IMR-90 (cell line): ENCODE measurements around the gene ITPR2. TPM values are rescaled to one million over a fixed set of nuclear protein-coding genes. Genes with fewer than 3 reads are reported as not detected.
A peak's percentile ranks its signal among the peaks of the same experiment; 100 is the strongest.

ENCODE experiments used
- ATAC-seq: fragments of 200-7000 bp; cut with Tn5 transposase; 2 replicates; pipeline ENCODE4 v1.9.1; 2020; ENCODE audit warnings: low read depth, mild to moderate bottlenecking, moderate library complexity
- BruUV-seq: library from RNA; stranded (reverse); fragments of 400-500 nt; replicated peaks from 2 replicates; lab custom pipeline; 2021; lab: Mats Ljungman, UMichigan
- CTCF ChIA-PET: fragments of 300-600 bp; formaldehyde crosslinking; extraction: SDS; loops from one replicate; lab custom pipeline; 2021; ENCODE audit warnings: antibody characterized with exemption; lab: Yijun Ruan, JAX
- POLR2A ChIA-PET: fragments of 300-600 bp; sonication (Branson Sonifier 250); formaldehyde crosslinking; loops from one replicate; lab custom pipeline; 2022; ENCODE audit warnings: antibody characterized with exemption; ENCODE audit not compliant: unreplicated experiment; lab: Charles Lee
- DNase-seq: peaks from one replicate; pipeline ENCODE4 v3.0.0; 2013
- H2AFZ ChIP-seq: replicated peaks from 2 replicates; pipeline ENCODE3; 2013; ENCODE audit warnings: low read length, mild to moderate bottlenecking; ENCODE audit not compliant: poor library complexity
- H2AK5ac ChIP-seq: 2 replicates; pipeline ENCODE4 v1.6.1; 2013; ENCODE audit warnings: low read depth, low read length, inconsistent platforms
- H2AK9ac ChIP-seq: replicated peaks from 2 replicates; pipeline ENCODE3; 2013; ENCODE audit warnings: mild to moderate bottlenecking, low read depth, low read length, moderate library complexity; ENCODE audit not compliant: poor library complexity
- H2BK120ac ChIP-seq: 2 replicates; pipeline ENCODE4 v1.6.1; 2013; ENCODE audit warnings: low read depth, low read length, inconsistent platforms
- H2BK15ac ChIP-seq: 3 replicates; pipeline ENCODE4 v1.6.1; 2013; ENCODE audit warnings: low read depth, low read length, inconsistent platforms
- H2BK20ac ChIP-seq: 2 replicates; pipeline ENCODE4 v1.6.1; 2013; ENCODE audit warnings: low read depth, mild to moderate bottlenecking, inconsistent platforms, low read length, moderate library complexity
- H2BK5ac ChIP-seq: 2 replicates; pipeline ENCODE4 v1.6.1; 2013; ENCODE audit warnings: mild to moderate bottlenecking, low read depth, low read length, inconsistent platforms; ENCODE audit not compliant: poor library complexity, severe bottlenecking
- H3K14ac ChIP-seq: replicated peaks from 2 replicates; pipeline ENCODE4 v1.6.1; 2013; ENCODE audit warnings: low read depth, low read length, inconsistent platforms
- H3K18ac ChIP-seq: 2 replicates; pipeline ENCODE4 v1.6.1; 2013; ENCODE audit warnings: low read depth, low read length, control low read depth
- H3K23ac ChIP-seq: 2 replicates; pipeline ENCODE4 v1.6.1; 2013; ENCODE audit warnings: low read depth, low read length, inconsistent platforms
- H3K27ac ChIP-seq: 2 replicates; pipeline ENCODE4 v1.5.1; 2013; ENCODE audit warnings: mild to moderate bottlenecking, control low read depth, low read length; ENCODE audit not compliant: insufficient read depth
- H3K27me3 ChIP-seq: 2 replicates; pipeline ENCODE4 v1.6.1; 2013; ENCODE audit warnings: low read length; ENCODE audit not compliant: control insufficient read depth, insufficient read depth
- H3K36me3 ChIP-seq: 2 replicates; pipeline ENCODE4 v1.6.1; 2013; ENCODE audit warnings: low read length, mixed read lengths; ENCODE audit not compliant: control insufficient read depth, insufficient read depth
- H3K4ac ChIP-seq: 2 replicates; pipeline ENCODE4 v1.6.1; 2013; ENCODE audit warnings: low read depth, low read length, inconsistent platforms
- H3K4me1 ChIP-seq: 2 replicates; pipeline ENCODE4 v1.6.1; 2013; ENCODE audit warnings: low read length, mixed read lengths; ENCODE audit not compliant: control insufficient read depth, insufficient read depth
- H3K4me2 ChIP-seq: 2 replicates; pipeline ENCODE4 v1.6.1; 2013; ENCODE audit warnings: low read depth, mild to moderate bottlenecking, control low read depth, low read length, moderate library complexity
- H3K4me3 ChIP-seq: 2 replicates; pipeline ENCODE4 v1.5.1; 2013; ENCODE audit warnings: low read depth, mild to moderate bottlenecking, control low read depth, low read length, moderate library complexity; ENCODE audit not compliant: insufficient read depth
- H3K56ac ChIP-seq: 2 replicates; pipeline ENCODE4 v1.6.1; 2013; ENCODE audit warnings: low read length, inconsistent platforms; ENCODE audit not compliant: insufficient read depth; ENCODE audit errors: extremely low read depth
- H3K79me1 ChIP-seq, 2 experiments: 2 replicates each; pipeline ENCODE4 v1.6.1; 2013; ENCODE audit warnings: low read length in 2 of 2, inconsistent platforms in 1 of 2, low read depth in 1 of 2
- H3K9ac ChIP-seq: 2 replicates; pipeline ENCODE4 v1.6.1; 2013; ENCODE audit warnings: low read depth, low read length, control low read depth
- H3K9me1 ChIP-seq: 2 replicates; pipeline ENCODE4 v1.6.1; 2013; ENCODE audit warnings: low read length, inconsistent platforms; ENCODE audit not compliant: insufficient read depth
- H3K9me3 ChIP-seq: 2 replicates; pipeline ENCODE4 v1.6.1; 2013; ENCODE audit warnings: low read length; ENCODE audit not compliant: control insufficient read depth, insufficient read depth
- H4K20me1 ChIP-seq: 2 replicates; pipeline ENCODE4 v1.6.1; 2013; ENCODE audit warnings: low read length, inconsistent platforms; ENCODE audit not compliant: insufficient read depth
- H4K5ac ChIP-seq: 2 replicates; pipeline ENCODE4 v1.6.1; 2013; ENCODE audit warnings: mild to moderate bottlenecking, low read depth, low read length, control low read depth
- H4K8ac ChIP-seq, 2 experiments: 2 replicates each; pipeline ENCODE4 v1.6.1; 2013; ENCODE audit warnings: low read depth in 2 of 2, low read length in 2 of 2, control low read depth in 1 of 2, inconsistent platforms in 1 of 2
- H4K91ac ChIP-seq: 2 replicates; pipeline ENCODE4 v1.6.1; 2013; ENCODE audit warnings: low read depth, low read length, inconsistent platforms; ENCODE audit not compliant: insufficient read depth
- BHLHE40 ChIP-seq: fragments of 150-350 bp; IDR thresholded peaks from 2 replicates; pipeline ENCODE4 v1.6.1; 2016; ENCODE audit warnings: mild to moderate bottlenecking, low read depth, low read length
- CEBPB ChIP-seq: IDR thresholded peaks from 2 replicates; pipeline ENCODE4 v1.6.1; 2012; ENCODE audit warnings: low read depth, low read length, improper control_type of control experiment
- CHD1 ChIP-seq: IDR thresholded peaks from 2 replicates; pipeline ENCODE4 v1.6.1; 2012; ENCODE audit warnings: low read depth, low read length, improper control_type of control experiment
- CTCF ChIP-seq: conservative IDR thresholded peaks from 2 replicates; pipeline ENCODE4 v1.5.1; 2012; ENCODE audit warnings: mild to moderate bottlenecking, low read depth, low read length, improper control_type of control experiment
- FOS ChIP-seq: fragments of 150-350 bp; IDR thresholded peaks from 2 replicates; pipeline ENCODE4 v1.6.1; 2016; ENCODE audit warnings: low read depth, low read length
- MAFK ChIP-seq: IDR thresholded peaks from 2 replicates; pipeline ENCODE4 v1.6.1; 2012; ENCODE audit warnings: low read depth, low read length, improper control_type of control experiment
- MAZ ChIP-seq: IDR thresholded peaks from 2 replicates; pipeline ENCODE4 v1.6.1; 2012; ENCODE audit warnings: low read depth, mild to moderate bottlenecking, low read length, improper control_type of control experiment, moderate library complexity, borderline replicate concordance
- MXI1 ChIP-seq: IDR thresholded peaks from 2 replicates; pipeline ENCODE4 v1.6.1; 2012; ENCODE audit warnings: low read depth, mild to moderate bottlenecking, low read length, moderate library complexity, borderline replicate concordance
- NFE2L2 ChIP-seq: fragments of 150-350 bp; IDR thresholded peaks from 2 replicates; pipeline ENCODE4 v1.6.1; 2016; ENCODE audit warnings: low read depth, mild to moderate bottlenecking, low read length
- POLR2A ChIP-seq: IDR thresholded peaks from 2 replicates; pipeline ENCODE4 v1.6.1; 2012; ENCODE audit warnings: mild to moderate bottlenecking, low read depth, low read length
- RAD21 ChIP-seq: IDR thresholded peaks from 2 replicates; pipeline ENCODE4 v1.6.1; 2012; ENCODE audit warnings: low read length, improper control_type of control experiment
- RCOR1 ChIP-seq: IDR thresholded peaks from 2 replicates; pipeline ENCODE4 v1.6.1; 2012; ENCODE audit warnings: mild to moderate bottlenecking, low read length, improper control_type of control experiment; ENCODE audit not compliant: insufficient replicate concordance
- RFX5 ChIP-seq: IDR thresholded peaks from 2 replicates; pipeline ENCODE4 v1.8.0; 2012; ENCODE audit warnings: low read depth, mild to moderate bottlenecking, low read length, moderate library complexity
- SMC3 ChIP-seq: fragments of 150-350 bp; IDR thresholded peaks from 2 replicates; pipeline ENCODE4 v1.6.1; 2016; ENCODE audit warnings: low read depth, mild to moderate bottlenecking, antibody characterized with exemption, low read length, moderate library complexity
- USF2 ChIP-seq: fragments of 150-350 bp; IDR thresholded peaks from 2 replicates; pipeline ENCODE4 v1.6.1; 2017; ENCODE audit warnings: mild to moderate bottlenecking, antibody characterized with exemption, low read length, low read depth
- WGBS, 2 experiments: methylation state at CpG; one replicate each; pipeline versions ENCODE4 v1.1.5 to v1.1.7; 2013; ENCODE audit warnings: missing lambda C conversion rate in 2 of 2; ENCODE audit not compliant: insufficient read length in 1 of 2; ENCODE audit errors: extremely low coverage in 2 of 2; 5-methylcytosine and 5-hydroxymethylcytosine counted together
- dilution Hi-C: fragments of 300-500 bp; cut with HindIII; formaldehyde crosslinking; loops from one replicate; pipeline ENCODE4 v1.14.3; 2018; ENCODE audit warnings: low sequenced_read_pairs; ENCODE audit not compliant: unreplicated experiment
- in situ Hi-C: fragments of 300-500 bp; cut with MboI; formaldehyde crosslinking; loops from 3 replicates; pipeline ENCODE4 v1.14.3; 2019; ENCODE audit warnings: low sequenced_read_pairs, inconsistent platforms, mixed read lengths
- intact Hi-C: fragments of 100-400 bp; cut with micrococcal nuclease; formaldehyde crosslinking; loops from 2 replicates; pipeline ENCODE4 v1.10.0; 2022
- polyA plus RNA-seq, 3 experiments: library from polyadenylated mRNA; depleted of rRNA; stranded (reverse); fragments of >200 nt; gene quantifications; 2 replicates each; pipeline ENCODE4 v1.2.3, GENCODE V29; 2012; ENCODE audit warnings: low replicate concordance in 1 of 3
- total RNA-seq: library from RNA; depleted of rRNA; stranded (reverse); fragments of >200 nt; gene quantifications from 2 replicates; pipeline ENCODE4 v1.2.3, GENCODE V29; 2012
- TF ChIP-seq, protein P1 (sequence below): fragments of 150-350 bp; IDR thresholded peaks from 2 replicates; pipeline ENCODE4 v1.6.1; 2016; ENCODE audit warnings: low read depth, mild to moderate bottlenecking, low read length, moderate library complexity, borderline replicate concordance

ITPR2 gene
- total and polyA plus RNA-seq, 2 of the 4 experiments (the other 2 are of a cell fraction), result 1.2 to 9.0 TPM

- Histone ChIP-seq H4K5ac (no peak overlapping the region), H3K14ac (no peak overlapping the region), H2BK120ac (no peak overlapping the region), H3K9me3 (no peaks in the 10 kb centered on the region), H2BK15ac (no peak overlapping the region), H4K91ac (no peak overlapping the region), H2AFZ (no peak overlapping the region), H3K4me3 (no peak overlapping the region), H3K36me3 (no peaks in the 10 kb centered on the region), H3K18ac (peak overlapping the region; percentile 1; the same call in 1 of the 2 replicates), H3K4me1 (peaks cover 4% of the 10 kb centered on the region), H3K27me3 (no peaks in the 10 kb centered on the region), H2AK5ac (no peak overlapping the region), H3K4me2 (no peak overlapping the region), H2BK20ac (no peak overlapping the region), H3K9ac (no peak overlapping the region), H3K56ac (no peak overlapping the region), H3K27ac (no peak overlapping the region), H2AK9ac (no peak overlapping the region), H4K20me1 (no peaks in the 10 kb centered on the region), H4K8ac (peak overlapping the region in 1 of 2 experiments; percentile 45; a peak in 1 of 4 replicates), H2BK5ac (no peak overlapping the region), H3K23ac (no peak overlapping the region), H3K9me1 (peaks cover 4% of the 10 kb centered on the region; the same call in 1 of the 2 replicates), H3K4ac (no peak overlapping the region), H3K79me1 (no peaks in the 10 kb centered on the region)
- DNase-seq (peak; percentile 20), ATAC-seq (no peak)
- in situ Hi-C loops, result no loop called here
- ChIA-PET POLR2A (no interaction called here), CTCF (interaction anchor here (1.2 kb wide), 1 partner anchor 188 kb away, joined by 3 read pairs; no protein-coding TSS in a partner anchor)
- intact Hi-C loops, result no loop called here
- dilution Hi-C loops, result no loop called here
- BruUV-seq, result no TSS peak
- no peak for TF ChIP-seq CTCF
- TF ChIP-seq FOS, result no peak
- no peak for TF ChIP-seq USF2
- TF ChIP-seq RAD21, result no peak
- TF ChIP-seq CEBPB, result no peak
- TF ChIP-seq, protein P1, sequence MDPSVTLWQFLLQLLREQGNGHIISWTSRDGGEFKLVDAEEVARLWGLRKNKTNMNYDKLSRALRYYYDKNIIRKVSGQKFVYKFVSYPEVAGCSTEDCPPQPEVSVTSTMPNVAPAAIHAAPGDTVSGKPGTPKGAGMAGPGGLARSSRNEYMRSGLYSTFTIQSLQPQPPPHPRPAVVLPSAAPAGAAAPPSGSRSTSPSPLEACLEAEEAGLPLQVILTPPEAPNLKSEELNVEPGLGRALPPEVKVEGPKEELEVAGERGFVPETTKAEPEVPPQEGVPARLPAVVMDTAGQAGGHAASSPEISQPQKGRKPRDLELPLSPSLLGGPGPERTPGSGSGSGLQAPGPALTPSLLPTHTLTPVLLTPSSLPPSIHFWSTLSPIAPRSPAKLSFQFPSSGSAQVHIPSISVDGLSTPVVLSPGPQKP, result no peak
- no peak for TF ChIP-seq CHD1
- no peak for TF ChIP-seq SMC3
- no peak for TF ChIP-seq RFX5
- no peak for TF ChIP-seq BHLHE40
- no peak for TF ChIP-seq MAFK
- TF ChIP-seq MXI1, result no peak
- TF ChIP-seq MAZ, result no peak
- TF ChIP-seq NFE2L2, result no peak
- TF ChIP-seq POLR2A, result no peak
- TF ChIP-seq RCOR1, result no peak
- 100% methylated on average over 1 of the region's 3 CpGs; no CpG with 5 or more reads in 1 of the 2 experiments for WGBS, 2 experiments
Measured at GRCh38 chr12:26697217-26697616, 135.8 kb downstream of the ITPR2 start.
